OCI-LY7 (cell line): ENCODE data around the gene PCDHA4. TPM values are rescaled to one million over a fixed set of nuclear protein-coding genes. Genes with fewer than 3 reads are reported as not detected.

Experiments
- Bru-seq: library from RNA; stranded (reverse); fragments of 400-500 nt; gene quantifications from one replicate; lab custom pipeline; 2021; lab: Mats Ljungman, UMichigan
- BruChase-seq, 2 experiments: library from RNA; stranded (reverse); fragments of 400-500 nt; gene quantifications; one replicate each; lab custom pipeline; 2021; lab: Mats Ljungman, UMichigan
- BruUV-seq: library from RNA; stranded (reverse); fragments of 400-500 nt; replicated peaks from 2 replicates; lab custom pipeline; 2021; lab: Mats Ljungman, UMichigan
- CTCF ChIA-PET: fragments of 300-600 bp; sonication (Branson Sonifier 250); formaldehyde crosslinking; loops from one replicate; lab custom pipeline; 2022; ENCODE audit warnings: antibody characterized with exemption; ENCODE audit not compliant: unreplicated experiment; lab: Charles Lee
- POLR2A ChIA-PET: fragments of 300-600 bp; sonication (Branson Sonifier 250); formaldehyde crosslinking; loops from one replicate; lab custom pipeline; 2022; ENCODE audit warnings: antibody characterized with exemption; lab: Charles Lee
- DNase-seq: peaks from one replicate; pipeline ENCODE4 v3.0.0-alpha.2; 2015; ENCODE audit warnings: low spot score
- H2AFZ ChIP-seq: fragments of 200-600 bp; sonication (generic), shearing (Covaris generic); 2 replicates; pipeline ENCODE4 v1.6.1; 2014; ENCODE audit warnings: mild to moderate bottlenecking, antibody characterized with exemption, low read length, moderate library complexity
- H3K27ac ChIP-seq: fragments of 200-600 bp; sonication (generic); 2 replicates; pipeline ENCODE4 v1.5.1; 2014; ENCODE audit warnings: mixed run types, low read depth, mild to moderate bottlenecking, moderate library complexity, low read length, inconsistent platforms; ENCODE audit not compliant: poor library complexity, severe bottlenecking
- H3K36me3 ChIP-seq: fragments of 200-600 bp; sonication (generic); 2 replicates; pipeline ENCODE4 v1.6.1; 2014; ENCODE audit warnings: mild to moderate bottlenecking, antibody characterized with exemption, low read length, moderate library complexity, mixed read lengths; ENCODE audit not compliant: insufficient read depth
- H3K4me1 ChIP-seq: fragments of 200-600 bp; sonication (generic); 2 replicates; pipeline ENCODE4 v1.5.1; 2014; ENCODE audit warnings: mild to moderate bottlenecking, low read length; ENCODE audit not compliant: insufficient read depth, poor library complexity, severe bottlenecking
- H3K4me2 ChIP-seq: fragments of 200-600 bp; sonication (generic); 2 replicates; pipeline ENCODE4 v1.6.1; 2014; ENCODE audit warnings: mild to moderate bottlenecking, low read length
- H3K4me3 ChIP-seq: fragments of 200-600 bp; sonication (generic); 2 replicates; pipeline ENCODE4 v1.5.1; 2014; ENCODE audit warnings: mild to moderate bottlenecking, low read depth, low read length; ENCODE audit not compliant: poor library complexity, severe bottlenecking
- H3K79me2 ChIP-seq: fragments of 200-600 bp; sonication (generic); 2 replicates; pipeline ENCODE4 v1.6.1; 2016; ENCODE audit warnings: low read depth, mild to moderate bottlenecking, low read length, moderate library complexity, mixed read lengths; ENCODE audit not compliant: insufficient read depth
- H3K9me2 ChIP-seq: fragments of 200-600 bp; sonication (generic); 2 replicates; pipeline ENCODE4 v1.6.1; 2016; ENCODE audit warnings: mild to moderate bottlenecking, low read length, mixed read lengths; ENCODE audit not compliant: insufficient read depth
- H3K9me3 ChIP-seq: fragments of 200-600 bp; sonication (generic); 2 replicates; pipeline ENCODE4 v1.6.1; 2014; ENCODE audit warnings: mild to moderate bottlenecking, mixed run types, low read length, mixed read lengths
- H4K20me1 ChIP-seq: fragments of 200-600 bp; sonication (generic); 2 replicates; pipeline ENCODE4 v1.6.1; 2014; ENCODE audit warnings: mild to moderate bottlenecking, antibody characterized with exemption, low read length, moderate library complexity, mixed read lengths; ENCODE audit not compliant: insufficient read depth
- EZH2phosphoT487 ChIP-seq: fragments of 200-600 bp; sonication (generic); IDR thresholded peaks from 2 replicates; pipeline ENCODE4 v1.6.1; 2018; ENCODE audit warnings: low read depth, borderline replicate concordance, mild to moderate bottlenecking, mixed run types, antibody characterized with exemption, low read length, moderate library complexity, mixed read lengths
- intact Hi-C: fragments of 100-400 bp; cut with micrococcal nuclease; formaldehyde crosslinking; loops from one replicate; pipeline ENCODE4 v1.10.0; 2022; ENCODE audit not compliant: unreplicated experiment
- long read RNA-seq: library from polyadenylated mRNA; stranded (forward); transcript quantifications from one replicate; pipeline ENCODE4 v2.0.0, GENCODE V29; 2022
- total RNA-seq, 2 experiments: library from RNA; depleted of rRNA in 1 of 2; stranded (reverse); fragments of >200 nt in 1 of 2; shearing (Covaris generic) in 1 of 2; gene quantifications; 2 replicates each; pipeline ENCODE4 v1.2.3, GENCODE V29; 2014 to 2022
- TF ChIP-seq, protein P1 (sequence below): fragments of 200-600 bp; sonication (generic); conservative IDR thresholded peaks from 2 replicates; pipeline ENCODE4 v1.5.1; 2014; ENCODE audit warnings: mild to moderate bottlenecking, antibody characterized with exemption, low read length, moderate library complexity, mixed read lengths

PCDHA4 gene
- total RNA-seq (2014; rRNA removed; shearing (Covaris generic)) (not detected in 2 replicates), total RNA-seq (2022) (not detected in 2 replicates), Bru-seq, nascent RNA (not detected), BruChase-seq, experiment 1, labeled RNA remaining after a 6-hour chase (not detected), BruChase-seq, experiment 2, labeled RNA remaining after a 2-hour chase (percentile 10 among the genes with signal in this experiment)
- long read RNA-seq: 0 reads

DNA sequence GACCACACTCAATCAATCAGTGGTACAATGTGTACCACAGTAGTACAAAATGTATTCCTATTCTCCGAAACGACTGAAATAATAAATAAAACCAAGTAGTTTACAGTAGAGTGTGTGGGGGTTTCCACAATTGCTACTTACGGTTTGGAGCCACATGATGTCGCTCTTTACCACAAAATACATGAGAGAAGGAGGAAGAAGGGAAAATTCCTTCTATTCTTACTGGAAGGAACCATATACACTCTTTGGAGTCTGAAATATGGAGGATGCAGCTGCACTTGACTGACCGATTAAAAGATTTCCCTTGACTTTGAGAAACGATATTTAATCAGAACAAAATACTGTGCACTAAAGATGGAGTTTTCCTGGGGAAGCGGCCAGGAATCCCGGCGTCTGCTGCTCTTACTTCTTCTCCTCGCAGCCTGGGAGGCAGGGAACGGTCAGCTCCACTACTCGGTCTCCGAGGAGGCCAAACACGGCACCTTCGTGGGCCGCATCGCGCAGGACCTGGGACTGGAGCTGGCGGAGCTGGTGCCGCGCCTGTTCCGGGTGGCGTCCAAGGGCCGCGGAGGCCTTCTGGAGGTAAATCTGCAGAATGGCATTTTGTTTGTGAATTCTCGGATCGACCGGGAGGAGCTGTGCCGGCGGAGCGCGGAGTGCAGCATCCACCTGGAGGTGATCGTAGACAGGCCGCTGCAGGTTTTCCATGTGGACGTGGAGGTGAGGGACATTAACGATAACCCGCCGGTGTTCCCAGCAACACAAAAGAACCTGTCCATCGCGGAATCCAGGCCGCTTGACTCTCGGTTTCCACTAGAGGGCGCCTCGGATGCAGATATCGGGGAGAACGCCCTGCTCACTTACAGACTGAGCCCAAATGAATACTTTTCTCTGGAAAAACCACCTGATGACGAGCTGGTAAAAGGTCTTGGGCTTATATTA lies at the start of gene PCDHA4:
PCDHA4 (plus strand) TSS at position 235 of the 942 bp plus-strand sequence.
- H2AFZ ChIP-seq: no peak within 1 kb of the TSS
- intact Hi-C loops: no loop called here
- H3K9me2 ChIP-seq: no peaks in the 10 kb centered on the region
- H3K27ac ChIP-seq: no peak within 1 kb of the TSS
- no peaks in the 10 kb centered on the region for H3K4me1 ChIP-seq
- no peak within 1 kb of the TSS for H3K4me3 ChIP-seq
- H3K9me3 ChIP-seq: no peaks in the 10 kb centered on the region
- no peak for TF ChIP-seq EZH2phosphoT487
- TF ChIP-seq, protein P1, sequence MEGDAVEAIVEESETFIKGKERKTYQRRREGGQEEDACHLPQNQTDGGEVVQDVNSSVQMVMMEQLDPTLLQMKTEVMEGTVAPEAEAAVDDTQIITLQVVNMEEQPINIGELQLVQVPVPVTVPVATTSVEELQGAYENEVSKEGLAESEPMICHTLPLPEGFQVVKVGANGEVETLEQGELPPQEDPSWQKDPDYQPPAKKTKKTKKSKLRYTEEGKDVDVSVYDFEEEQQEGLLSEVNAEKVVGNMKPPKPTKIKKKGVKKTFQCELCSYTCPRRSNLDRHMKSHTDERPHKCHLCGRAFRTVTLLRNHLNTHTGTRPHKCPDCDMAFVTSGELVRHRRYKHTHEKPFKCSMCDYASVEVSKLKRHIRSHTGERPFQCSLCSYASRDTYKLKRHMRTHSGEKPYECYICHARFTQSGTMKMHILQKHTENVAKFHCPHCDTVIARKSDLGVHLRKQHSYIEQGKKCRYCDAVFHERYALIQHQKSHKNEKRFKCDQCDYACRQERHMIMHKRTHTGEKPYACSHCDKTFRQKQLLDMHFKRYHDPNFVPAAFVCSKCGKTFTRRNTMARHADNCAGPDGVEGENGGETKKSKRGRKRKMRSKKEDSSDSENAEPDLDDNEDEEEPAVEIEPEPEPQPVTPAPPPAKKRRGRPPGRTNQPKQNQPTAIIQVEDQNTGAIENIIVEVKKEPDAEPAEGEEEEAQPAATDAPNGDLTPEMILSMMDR: peak; percentile 67
- ChIA-PET CTCF (no interaction called here), POLR2A (interaction anchor here (0.5 kb wide), 1 partner anchor 238 kb away, joined by 6 read pairs; no protein-coding TSS in a partner anchor)
- no peaks in the 10 kb centered on the region for H4K20me1 ChIP-seq
- no TSS peak for BruUV-seq
- no peak within 1 kb of the TSS for H3K4me2 ChIP-seq
- no peaks in the 10 kb centered on the region for H3K36me3 ChIP-seq
- no peak for DNase-seq
- no peaks in the 10 kb centered on the region for H3K79me2 ChIP-seq

DNA sequence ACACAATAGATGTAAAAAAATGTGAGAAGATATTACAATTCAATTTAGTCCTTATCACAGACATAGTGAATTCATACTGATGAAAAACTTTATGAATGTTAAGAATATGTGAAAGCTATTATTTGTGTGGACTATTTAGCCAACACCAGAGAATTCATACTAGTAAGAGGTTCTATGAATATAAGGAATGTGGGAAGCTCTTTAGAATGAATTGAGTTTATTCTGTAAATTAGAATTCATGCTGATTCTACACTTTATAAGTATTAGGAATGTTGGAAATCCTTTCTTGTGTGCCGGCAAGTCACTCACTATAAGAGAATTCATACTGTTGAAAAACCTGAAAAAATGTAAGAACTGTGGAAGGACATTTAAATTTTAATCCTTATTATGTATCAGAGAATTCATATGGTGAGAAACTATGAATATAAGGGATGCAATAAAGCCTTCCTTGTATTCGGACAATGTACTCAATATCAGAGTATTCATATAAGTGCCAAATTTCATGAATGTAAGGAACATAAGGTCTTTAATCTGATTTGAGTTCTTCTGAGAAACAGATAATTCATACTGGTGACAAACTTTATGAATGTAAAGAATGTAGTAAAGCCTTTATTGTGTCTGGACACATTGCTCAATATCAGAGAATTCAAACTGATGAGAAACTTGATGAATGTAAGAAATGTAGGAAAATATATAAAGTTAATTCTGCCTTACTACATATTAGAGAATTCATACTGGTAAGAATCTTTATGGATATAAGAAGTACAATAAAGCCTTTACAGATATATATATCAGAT lies 42.5 kb upstream of the PCDHA4 start:
- intact Hi-C loops: no loop called here
- Histone ChIP-seq H3K4me1 (no peaks in the 10 kb centered on the region), H3K27ac (no peak overlapping the region), H2AFZ (no peak overlapping the region), H3K9me2 (no peaks in the 10 kb centered on the region), H3K4me2 (no peak overlapping the region), H3K79me2 (no peaks in the 10 kb centered on the region), H3K9me3 (peaks cover 41% of the 10 kb centered on the region), H3K36me3 (no peaks in the 10 kb centered on the region), H4K20me1 (no peaks in the 10 kb centered on the region), H3K4me3 (no peak overlapping the region)
- POLR2A ChIA-PET: no interaction called here
- no peak for TF ChIP-seq EZH2phosphoT487
- TF ChIP-seq, protein P1: no peak
- CTCF ChIA-PET: no interaction called here
- BruUV-seq: no TSS peak
- no peak for DNase-seq
